HCT116 (cell line): ENCODE measurements around the gene CDYL.

ENCODE experiments used
- ATF3 ChIP-seq: IDR thresholded peaks from 2 replicates; pipeline ENCODE4 v1.6.1; 2012
- CEBPB ChIP-seq: IDR thresholded peaks from 2 replicates; pipeline ENCODE4 v1.6.1; 2012; ENCODE audit warnings: low read depth
- CTCF ChIP-seq, 3 experiments: fragments of 200-600 bp in 1 of 3; sonication (generic) in 1 of 3; IDR thresholded peaks in 2 of 3; conservative IDR thresholded peaks in 1 of 3; 2 replicates each; pipeline ENCODE4 v1.5.1; 2012 to 2017; ENCODE audit warnings: low read depth in 2 of 3, low read length in 2 of 3, antibody characterized with exemption in 1 of 3, borderline replicate concordance in 1 of 3, control low read depth in 1 of 3, mild to moderate bottlenecking in 1 of 3, mixed read lengths in 1 of 3, mixed run types in 1 of 3, moderate library complexity in 1 of 3; ENCODE audit not compliant: insufficient read depth in 1 of 3
- EGR1 ChIP-seq: IDR thresholded peaks from 2 replicates; pipeline ENCODE4 v1.6.1; 2012; ENCODE audit warnings: low read depth
- MAX ChIP-seq: IDR thresholded peaks from 2 replicates; pipeline ENCODE4 v1.6.1; 2012
- POLR2A ChIP-seq: IDR thresholded peaks from 2 replicates; pipeline ENCODE4 v1.7.0; 2011; ENCODE audit warnings: borderline replicate concordance; ENCODE audit not compliant: insufficient read depth, insufficient read length; ENCODE audit errors: extremely low read depth
- POLR2AphosphoS5 ChIP-seq: IDR thresholded peaks from 2 replicates; pipeline ENCODE4 v1.6.1; 2011; ENCODE audit warnings: mild to moderate bottlenecking, low read depth, low read length, moderate library complexity
- ZBTB33 ChIP-seq: IDR thresholded peaks from 2 replicates; pipeline ENCODE4 v1.6.1; 2011; ENCODE audit warnings: mild to moderate bottlenecking, low read length, moderate library complexity; ENCODE audit not compliant: insufficient replicate concordance; ENCODE audit errors: extremely low read depth

- TF ChIP-seq EGR1 (no peak), MAX (no peak), CTCF (IDR thresholded peaks at IDR 0.05 in 2 of 3, conservative IDR thresholded peaks at IDR 0.05 in 1 of 3; ENCODE audit: borderline replicate concordance in 1 of 3, insufficient read depth in 1 of 3, low read depth in 2 of 3, low read length in 2 of 3) (no peak), POLR2A (no peak), ZBTB33 (no peak), CEBPB (no peak), POLR2AphosphoS5 (no peak), ATF3 (no peak)
Observed at GRCh38 chr6:4860387-4860786, 84.2 kb downstream of the CDYL start.
